ENCODE measurements around the gene DNMT3A.
A peak's percentile ranks its signal among the peaks of the same experiment; 100 is the strongest.
"Not testable (repeated sequence)": the region's sequence is repeated elsewhere in the genome, so short reads cannot be mapped to it uniquely, and the experiment has no call there.

The DNMT3A gene

GRCh38 chr2:25234738-25235137, 107.0 kb downstream of the DNMT3A start:
- DNase-seq (ENCODE audit: low spot score) = no peak

- DNase-seq (ENCODE audit: low spot score) = no peak
Observed at GRCh38 chr2:25233916-25234605, 107.7 kb downstream of the DNMT3A start.

GRCh38 chr2:25232248-25232825, 109.4 kb downstream of the DNMT3A start:
- DNase-seq (ENCODE audit: low spot score) = no peak

- no peak for DNase-seq (ENCODE audit: low spot score)
Observed at GRCh38 chr2:25230948-25231311, 110.8 kb downstream of the DNMT3A start.

- DNase-seq (ENCODE audit: low spot score) = no peak
Observed at GRCh38 chr2:25230198-25230947, 111.4 kb downstream of the DNMT3A start.

- DNase-seq (ENCODE audit: low spot score) = no peak
Observed at GRCh38 chr2:25229279-25230197, 112.2 kb downstream of the DNMT3A start.

- DNase-seq (ENCODE audit: low spot score) = peak; percentile 86
Observed at GRCh38 chr2:25228848-25229278, 112.9 kb downstream of the DNMT3A start.

GRCh38 chr2:25227576-25227975, 114.1 kb downstream of the DNMT3A start:
- DNase-seq (ENCODE audit: low spot score) = no peak

- no peak for DNase-seq (ENCODE audit: low spot score)
Observed at GRCh38 chr2:25226827-25227226, 114.9 kb downstream of the DNMT3A start.

- DNase-seq (ENCODE audit: low spot score) = peak; percentile 89
Observed at GRCh38 chr2:25222477-25223121, 119.1 kb downstream of the DNMT3A start.

GRCh38 chr2:25221579-25221978, 120.1 kb downstream of the DNMT3A start:
- peak; percentile 53 for DNase-seq (ENCODE audit: low spot score)

- no peak for DNase-seq (ENCODE audit: low spot score)
Observed at GRCh38 chr2:25220313-25220712, 121.4 kb downstream of the DNMT3A start.

- DNase-seq (ENCODE audit: low spot score) = no peak
Observed at GRCh38 chr2:25219621-25220020, 122.1 kb downstream of the DNMT3A start.

- no peak for DNase-seq (ENCODE audit: low spot score)
Observed at GRCh38 chr2:25218100-25218499, 123.6 kb downstream of the DNMT3A start.

- DNase-seq (ENCODE audit: low spot score) = peak; percentile 75
Observed at GRCh38 chr2:25215948-25216679, 125.6 kb downstream of the DNMT3A start.

- no peak for DNase-seq (ENCODE audit: low spot score)
Observed at GRCh38 chr2:25215232-25215631, 126.5 kb downstream of the DNMT3A start.

- DNase-seq (ENCODE audit: low spot score) = no peak
Observed at GRCh38 chr2:25213229-25213628, 128.5 kb downstream of the DNMT3A start.

GRCh38 chr2:25210923-25211322, 130.8 kb downstream of the DNMT3A start:
- not testable (repeated sequence) for DNase-seq (ENCODE audit: low spot score)

- no peak for DNase-seq (ENCODE audit: low spot score)
Observed at GRCh38 chr2:25207078-25207545, 134.6 kb downstream of the DNMT3A start.

GRCh38 chr2:25204190-25204838, 137.4 kb downstream of the DNMT3A start:
- peak; percentile 18 for DNase-seq (ENCODE audit: low spot score)

Data from hematopoietic multipotent progenitor cell treated with erythropoietin and hydrocortisone succinate and interleukin-3 and kit ligand, for 17 days (in vitro differentiated cells).